Activated naive CD4-positive, alpha-beta T cell treated with anti-CD3 and anti-CD28 coated beads, Interleukin-2, amount 50 U/mL, for 72 hours (primary cell): Measurements from ENCODE around the gene ATP6V1F. TPM values are rescaled to one million over a fixed set of nuclear protein-coding genes. Genes with fewer than 3 reads are reported as not detected.

Experiments
- ATAC-seq, 2 donors: fragments of 150-1000 bp; cut with Tn5 transposase; 2 replicates each; pipeline ENCODE4 v1.10.0; 2021; ENCODE audit warnings: mild to moderate bottlenecking in 2 of 2, moderate library complexity in 2 of 2
- DNase-seq, 2 donors: peaks; one replicate each; pipeline ENCODE4 v3.0.0; 2021 to 2022; ENCODE audit warnings: low spot score in 2 of 2
- H3K27ac Mint-ChIP-seq, 2 donors: one replicate each; pipeline ENCODE4 v1.8.0; 2022; ENCODE audit warnings: mild to moderate bottlenecking in 2 of 2, mixed read lengths in 2 of 2
- H3K36me3 Mint-ChIP-seq, 2 donors: one replicate each; pipeline ENCODE4 v1.8.0; 2022; ENCODE audit warnings: mixed read lengths in 2 of 2
- H3K9me3 Mint-ChIP-seq, 2 donors: one replicate each; pipeline ENCODE4 v1.8.0; 2022; ENCODE audit warnings: mixed read lengths in 2 of 2
- total RNA-seq, 2 donors: library from RNA; stranded (reverse); gene quantifications; one replicate each; pipeline ENCODE4 v1.2.3, GENCODE V29; 2022

The ATP6V1F gene
- total RNA-seq, 2 donors from 2014 or later: 104 to 113 TPM

GRCh38 chr7:128884561-128885369 lies 22.1 kb downstream of the ATP6V1F start:
- no peak overlapping the region for H3K27ac Mint-ChIP-seq
- DNase-seq (peak in 1 of 2 donors; percentile 50), ATAC-seq (no peak)
- no peaks in the 10 kb centered on the region for H3K36me3 Mint-ChIP-seq
- H3K9me3 Mint-ChIP-seq: no peaks in the 10 kb centered on the region

DNA sequence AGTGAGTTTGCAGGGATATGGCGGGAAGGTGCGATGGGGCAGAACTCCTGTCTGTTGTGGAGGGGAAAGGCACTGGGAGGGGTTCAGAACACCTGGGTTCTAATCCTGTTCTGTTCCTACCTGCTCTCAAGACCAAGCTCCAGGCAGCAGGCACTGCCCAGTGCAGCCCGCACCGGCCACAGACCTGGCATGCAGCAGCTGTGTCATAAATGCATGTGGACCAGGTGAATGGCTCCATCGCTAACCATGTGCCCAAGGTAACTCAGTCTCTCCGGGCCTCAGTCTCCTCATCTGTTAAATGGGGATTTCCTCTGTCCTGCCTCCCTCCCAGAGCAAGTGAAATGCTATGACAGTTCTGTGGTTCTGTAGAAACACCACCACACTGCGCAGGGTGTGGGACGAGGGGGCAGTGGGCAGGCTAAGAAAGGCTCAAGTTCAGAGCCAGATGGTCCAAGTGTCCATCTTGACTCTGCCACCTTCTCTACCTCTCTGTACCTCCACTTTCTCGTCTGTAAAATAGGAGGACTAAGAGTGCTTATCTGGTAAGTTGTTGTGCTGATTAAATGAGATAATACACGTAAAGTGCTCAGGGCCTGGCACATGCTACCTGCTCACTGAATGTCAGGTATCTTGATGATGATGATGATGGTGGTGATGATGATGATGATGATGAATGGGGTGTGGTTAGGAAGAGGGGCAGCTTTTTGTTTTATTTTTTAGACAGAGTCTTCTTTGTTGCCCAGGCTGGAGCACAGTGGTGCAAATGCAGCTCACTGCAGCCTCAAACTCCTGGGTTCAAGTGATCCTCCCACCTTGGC lies 22.9 kb downstream of the ATP6V1F start:
- Mint-ChIP-seq H3K27ac (no peak overlapping the region), H3K36me3 (no peaks in the 10 kb centered on the region), H3K9me3 (no peaks in the 10 kb centered on the region)
- DNase-seq: no peak
- ATAC-seq: no peak

GRCh38 chr7:128886391-128887168 lies 23.9 kb downstream of the ATP6V1F start:
- no peaks in the 10 kb centered on the region for H3K9me3 Mint-ChIP-seq

GRCh38 chr7:128887169-128888038 lies 24.7 kb downstream of the ATP6V1F start:
- Mint-ChIP-seq H3K36me3 (no peaks in the 10 kb centered on the region), H3K9me3 (no peaks in the 10 kb centered on the region), H3K27ac (no peak overlapping the region)
- ATAC-seq: no peak
- no peak for DNase-seq

More at GRCh38 chr7:128886391-128887168, 23.9 kb downstream of the ATP6V1F start:
- DNase-seq: no peak
- no peak for ATAC-seq
- no peaks in the 10 kb centered on the region for H3K36me3 Mint-ChIP-seq
- H3K27ac Mint-ChIP-seq: no peak overlapping the region

- Mint-ChIP-seq H3K36me3 (no peaks in the 10 kb centered on the region), H3K27ac (no peak overlapping the region), H3K9me3 (no peaks in the 10 kb centered on the region)
- DNase-seq: no peak
- ATAC-seq: no peak
These were observed 25.5 kb downstream of the ATP6V1F start for GRCh38 chr7:128888039-128888755.

DNA sequence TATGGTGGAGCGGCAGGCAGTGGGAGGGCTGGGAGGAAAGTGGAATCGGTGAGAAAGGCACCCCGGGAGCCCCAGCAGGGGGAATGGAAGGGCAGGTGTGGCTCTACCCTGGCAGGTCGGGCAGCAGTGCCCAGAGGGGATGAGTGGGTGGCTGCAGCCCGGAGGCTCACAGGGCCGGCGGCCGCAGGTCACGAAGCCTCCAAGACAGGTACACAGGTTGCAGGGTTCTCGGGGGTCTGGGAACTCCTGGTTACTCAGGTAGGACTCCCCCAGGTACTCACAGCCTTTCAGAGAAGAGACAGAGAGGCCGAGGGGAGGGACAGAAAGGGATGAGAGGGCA lies 26.1 kb downstream of the ATP6V1F start:
- DNase-seq (no peak), ATAC-seq (no peak)
- H3K27ac Mint-ChIP-seq: no peak overlapping the region
- H3K9me3 Mint-ChIP-seq: no peaks in the 10 kb centered on the region
- no peaks in the 10 kb centered on the region for H3K36me3 Mint-ChIP-seq

DNA sequence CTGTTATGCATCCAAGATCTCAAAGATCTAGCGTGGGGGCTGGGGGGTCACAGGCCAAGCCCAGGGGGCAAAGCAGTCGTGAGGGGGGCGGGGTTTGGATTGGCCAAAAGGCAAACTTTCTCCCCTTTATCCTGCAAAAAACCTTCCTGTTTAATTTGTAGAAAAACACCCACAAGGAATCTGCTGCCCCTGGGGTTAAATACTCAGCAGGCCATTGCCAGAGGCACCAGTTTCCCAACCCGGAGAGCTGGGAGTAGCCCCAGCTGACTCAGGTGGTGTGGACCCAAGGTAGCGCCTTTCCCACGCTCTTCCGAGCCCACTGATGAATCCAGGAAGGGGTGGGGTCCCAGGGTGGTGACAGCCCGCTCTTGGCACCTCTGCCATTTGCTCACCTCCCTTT lies 26.5 kb downstream of the ATP6V1F start:
- no peak overlapping the region for H3K27ac Mint-ChIP-seq
- no peaks in the 10 kb centered on the region for H3K9me3 Mint-ChIP-seq
- ATAC-seq: no peak
- DNase-seq: no peak
- no peaks in the 10 kb centered on the region for H3K36me3 Mint-ChIP-seq

GRCh38 chr7:128890306-128891109 lies 27.9 kb downstream of the ATP6V1F start:
- no peaks in the 10 kb centered on the region for H3K36me3 Mint-ChIP-seq
- H3K27ac Mint-ChIP-seq: no peak overlapping the region
- no peaks in the 10 kb centered on the region for H3K9me3 Mint-ChIP-seq
- peak; percentile 9 to 17 for ATAC-seq
- DNase-seq: no peak

DNA sequence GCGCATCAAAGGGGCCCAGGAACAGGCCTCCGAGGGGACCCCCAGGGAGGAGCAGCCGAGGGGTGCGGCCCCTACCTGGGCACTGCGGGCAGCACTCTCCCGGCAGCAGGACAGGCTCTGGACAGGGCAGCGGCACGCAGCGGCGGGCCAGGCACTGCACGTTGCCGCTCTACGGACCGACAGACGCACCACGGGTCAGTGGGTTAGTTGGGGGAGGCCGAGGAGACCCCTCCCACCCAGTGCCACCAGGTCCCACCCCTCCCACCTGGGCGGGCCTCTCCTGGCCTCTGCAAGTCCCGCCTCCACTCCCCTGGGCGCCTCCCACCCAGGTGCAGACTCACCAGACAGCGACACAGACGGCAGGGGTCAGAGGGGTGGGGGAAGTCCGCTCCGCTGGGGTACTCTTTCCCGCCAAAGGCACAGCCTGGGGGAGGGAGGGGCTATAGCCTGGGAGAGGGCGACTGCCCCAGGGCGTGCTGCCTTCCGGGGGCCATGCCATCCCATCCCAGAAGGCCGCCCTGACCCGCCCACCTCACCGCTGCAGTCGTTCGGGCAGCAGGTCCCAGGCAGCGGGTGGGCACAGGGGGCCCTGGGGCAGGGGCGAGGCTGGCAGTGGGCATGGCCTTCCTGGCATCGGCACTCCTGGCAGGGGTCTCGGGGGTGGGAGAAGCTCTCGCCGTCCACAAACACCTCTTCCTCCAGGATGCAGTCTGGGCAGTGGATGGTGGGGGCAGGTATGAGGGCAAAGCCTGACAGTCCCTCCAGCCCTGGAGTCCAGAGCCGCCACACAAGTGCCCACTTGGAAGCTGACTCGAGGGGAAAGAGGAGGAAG lies 28.7 kb downstream of the ATP6V1F start:
- Mint-ChIP-seq H3K27ac (no peak overlapping the region), H3K36me3 (no peaks in the 10 kb centered on the region), H3K9me3 (no peaks in the 10 kb centered on the region)
- DNase-seq (peak in 1 of 2 donors; percentile 54), ATAC-seq (peak; percentile 16 to 17)

- Mint-ChIP-seq H3K36me3 (no peaks in the 10 kb centered on the region), H3K27ac (no peak overlapping the region), H3K9me3 (no peaks in the 10 kb centered on the region)
- no peak for DNase-seq
- no peak for ATAC-seq
These were observed 29.2 kb downstream of the ATP6V1F start for GRCh38 chr7:128891942-128892269.

DNA sequence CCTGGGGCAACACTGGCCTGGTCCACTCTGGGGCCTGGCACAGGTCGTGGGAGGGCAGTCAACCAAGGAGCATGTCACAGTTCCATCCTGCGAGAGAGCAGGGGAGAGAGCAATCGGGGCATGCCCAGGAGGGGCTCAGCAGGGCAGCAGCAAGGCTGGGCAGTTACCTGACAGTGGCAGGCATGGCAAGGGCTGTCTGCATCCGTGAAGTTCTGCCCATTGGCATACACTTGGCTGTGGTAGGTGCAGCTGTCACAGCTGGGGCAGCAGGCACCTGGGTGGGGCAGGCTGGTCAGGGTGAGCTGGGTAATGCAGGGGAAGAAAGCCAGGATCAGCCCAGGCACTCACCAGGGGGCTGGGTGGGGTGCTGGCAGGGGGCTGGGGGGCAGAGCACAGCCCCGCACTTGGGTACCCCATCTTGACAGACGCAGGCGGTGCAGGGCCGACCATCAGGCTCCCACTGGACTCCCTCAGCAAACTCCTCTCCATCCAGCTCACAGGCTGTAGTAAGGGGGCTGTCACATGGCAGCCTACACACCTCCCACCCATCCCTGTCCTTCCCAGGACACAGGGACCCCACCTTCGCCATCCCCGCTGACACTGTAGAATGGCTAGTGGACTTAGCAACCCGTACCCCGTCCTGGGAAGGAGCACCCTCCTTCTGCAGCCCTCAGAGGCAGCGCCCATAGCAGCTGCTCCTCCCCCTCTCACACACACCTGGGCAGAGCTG lies 30.0 kb downstream of the ATP6V1F start:
- DNase-seq (no peak), ATAC-seq (no peak)
- H3K27ac Mint-ChIP-seq: no peak overlapping the region
- no peaks in the 10 kb centered on the region for H3K36me3 Mint-ChIP-seq
- H3K9me3 Mint-ChIP-seq: no peaks in the 10 kb centered on the region

GRCh38 chr7:128893251-128894100 lies 30.8 kb downstream of the ATP6V1F start:
- Mint-ChIP-seq H3K9me3 (peaks cover 2% of the 10 kb centered on the region in 2 donors), H3K36me3 (peaks cover 3% of the 10 kb centered on the region in 2 donors), H3K27ac (no peak overlapping the region)
- ATAC-seq: no peak
- no peak for DNase-seq

DNA sequence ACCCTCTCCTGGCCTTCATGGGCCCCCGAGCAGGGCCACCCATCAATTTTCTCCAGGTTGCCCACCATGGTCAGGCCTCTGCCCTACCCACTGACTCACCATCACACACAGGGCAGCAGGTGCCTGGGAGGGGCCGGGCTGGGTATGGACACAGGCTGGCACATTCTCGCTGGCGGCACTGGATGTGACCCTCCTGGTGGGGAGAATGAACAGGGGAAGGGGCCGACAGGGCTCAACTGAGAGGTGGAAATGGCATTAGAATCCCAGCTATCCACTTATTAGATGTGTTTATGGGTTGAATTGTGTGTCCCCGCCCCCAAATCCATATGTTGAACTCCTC lies 31.4 kb downstream of the ATP6V1F start:
- ATAC-seq (no peak), DNase-seq (no peak)
- peaks cover 5 to 6% of the 10 kb centered on the region in 2 donors for H3K36me3 Mint-ChIP-seq
- peaks cover 4 to 5% of the 10 kb centered on the region in 2 donors for H3K9me3 Mint-ChIP-seq
- no peak overlapping the region for H3K27ac Mint-ChIP-seq
